GM12878 (cell line): ENCODE results near the gene WWOX. TPM values are rescaled to one million over a fixed set of nuclear protein-coding genes. Genes with fewer than 3 reads are reported as not detected.

Experiments
- ATAC-seq: fragments of 200-7000 bp; cut with Tn5 transposase; 3 replicates; pipeline ENCODE4 v1.9.1; 2020; ENCODE audit warnings: mild to moderate bottlenecking, moderate library complexity
- Bru-seq: library from RNA; stranded (reverse); fragments of 400-500 nt; gene quantifications from one replicate; lab custom pipeline; 2021; lab: Mats Ljungman, UMichigan
- BruChase-seq, 2 experiments: library from RNA; stranded (reverse); fragments of 400-500 nt; gene quantifications; one replicate each; lab custom pipeline; 2021; lab: Mats Ljungman, UMichigan
- BruUV-seq: library from RNA; stranded (reverse); fragments of 400-500 nt; replicated peaks from 2 replicates; lab custom pipeline; 2021; lab: Mats Ljungman, UMichigan
- CTCF ChIA-PET: fragments of 300-600 bp; sonication (Branson Sonifier 250); formaldehyde crosslinking; extraction: SDS; loops from one replicate; lab custom pipeline; 2021; ENCODE audit warnings: inconsistent platforms; lab: Yijun Ruan, JAX
- POLR2A ChIA-PET: fragments of 350-600 bp; formaldehyde crosslinking; extraction: SDS; loops from one replicate; lab custom pipeline; 2021; ENCODE audit warnings: inconsistent platforms; lab: Charles Lee
- RAD21 ChIA-PET: fragments of 300-600 bp; sonication (Branson Sonifier 250); formaldehyde crosslinking; loops from one replicate; lab custom pipeline; 2023; ENCODE audit warnings: antibody characterized with exemption; ENCODE audit not compliant: unreplicated experiment; lab: Charles Lee
- SMC1A ChIA-PET: fragments of 300-600 bp; sonication (Branson Sonifier 250); formaldehyde crosslinking; loops from one replicate; lab custom pipeline; 2023; ENCODE audit not compliant: unreplicated experiment, uncharacterized antibody; lab: Charles Lee
- DNase-seq: peaks from one replicate; pipeline ENCODE4 v3.0.0-alpha.2; 2011; ENCODE audit warnings: low read depth, low spot score
- FAIRE-seq: peaks from 3 replicates; lab custom pipeline; 2011; peaks lifted over from hg19 to GRCh38; lab: Jason Lieb, UNC
- H2AFZ ChIP-seq: 2 replicates; pipeline ENCODE4 v1.6.0; 2011; ENCODE audit warnings: low read depth, low read length, control low read depth; ENCODE audit not compliant: control insufficient read depth
- H3K27ac ChIP-seq: 2 replicates; pipeline ENCODE4 v1.5.1; 2011; ENCODE audit warnings: control low read depth; ENCODE audit not compliant: control insufficient read depth, insufficient read depth
- H3K27me3 ChIP-seq, 2 experiments: replicated peaks in 1 of 2; 2 replicates each; pipeline versions ENCODE4 v1.6.0 to v1.6.1; 2011; ENCODE audit warnings: low read length in 1 of 2; ENCODE audit not compliant: control insufficient read depth in 2 of 2, insufficient read depth in 2 of 2
- H3K36me3 ChIP-seq, 2 experiments: 2 replicates each; pipeline ENCODE4 v1.5.1; 2011; ENCODE audit warnings: low read length in 1 of 2; ENCODE audit not compliant: control insufficient read depth in 2 of 2, insufficient read depth in 2 of 2
- H3K4me1 ChIP-seq: 2 replicates; pipeline ENCODE4 v1.6.1; 2011; ENCODE audit warnings: mild to moderate bottlenecking, low read length, moderate library complexity, mixed read lengths; ENCODE audit not compliant: control insufficient read depth, insufficient read depth
- H3K4me2 ChIP-seq: 2 replicates; pipeline ENCODE4 v1.6.0; 2011; ENCODE audit warnings: control low read depth; ENCODE audit not compliant: control insufficient read depth, insufficient read depth
- H3K4me3 ChIP-seq: fragments of 200-600 bp; sonication (generic); 2 replicates; pipeline ENCODE4 v1.5.1; 2016
- H3K79me2 ChIP-seq: 2 replicates; pipeline ENCODE4 v1.6.0; 2011; ENCODE audit warnings: low read length; ENCODE audit not compliant: control insufficient read depth, insufficient read depth
- H3K9ac ChIP-seq: 2 replicates; pipeline ENCODE4 v1.8.0; 2011; ENCODE audit warnings: low read length, control low read depth, mixed read lengths; ENCODE audit not compliant: control insufficient read depth, insufficient read depth
- H3K9me3 ChIP-seq: replicated peaks from 3 replicates; pipeline ENCODE4 v1.5.1; 2011; ENCODE audit warnings: mild to moderate bottlenecking, low read length; ENCODE audit not compliant: control insufficient read depth, insufficient read depth
- H4K20me1 ChIP-seq: 2 replicates; pipeline ENCODE4 v1.6.0; 2011; ENCODE audit not compliant: control insufficient read depth, insufficient read depth
- IKZF1 ChIP-seq: fragments of 450-650 bp; conservative IDR thresholded peaks from 2 replicates; pipeline ENCODE4 v1.6.1; 2017; ENCODE audit warnings: antibody characterized with exemption, mild to moderate bottlenecking
- IKZF2 ChIP-seq, 2 experiments: fragments of 450-650 bp; IDR thresholded peaks; 2 replicates each; pipeline ENCODE4 v1.6.1; 2017; ENCODE audit warnings: mild to moderate bottlenecking in 2 of 2, moderate library complexity in 2 of 2
- RFX5 ChIP-seq: IDR thresholded peaks from 2 replicates; pipeline ENCODE4 v1.6.1; 2011; ENCODE audit warnings: low read depth, low read length, improper control_type of control experiment
- RUNX3 ChIP-seq: IDR thresholded peaks from 2 replicates; pipeline ENCODE4 v1.6.1; 2012; ENCODE audit warnings: low read length, inconsistent platforms
- SPI1 ChIP-seq: IDR thresholded peaks from 2 replicates; pipeline ENCODE4 v1.6.1; 2011; ENCODE audit warnings: low read depth, mild to moderate bottlenecking, low read length, moderate library complexity, borderline replicate concordance; ENCODE audit not compliant: insufficient read depth
- STAT1 ChIP-seq: fragments of 450-650 bp; conservative IDR thresholded peaks from 2 replicates; pipeline ENCODE4 v1.6.1; 2014; ENCODE audit warnings: antibody characterized with exemption, mild to moderate bottlenecking
- TARDBP ChIP-seq: IDR thresholded peaks from 2 replicates; pipeline ENCODE4 v1.6.1; 2016; ENCODE audit warnings: borderline replicate concordance
- YBX1 ChIP-seq: fragments of 450-650 bp; IDR thresholded peaks from 2 replicates; pipeline ENCODE4 v1.6.1; 2016; ENCODE audit warnings: antibody characterized with exemption
- WGBS: methylation state at CpG from one replicate; pipeline ENCODE4 v1.1.6; 2016; ENCODE audit warnings: low lambda C conversion rate; ENCODE audit not compliant: insufficient replicate concordance, insufficient coverage; ENCODE audit errors: missing lambda C conversion rate; 5-methylcytosine and 5-hydroxymethylcytosine counted together
- in situ Hi-C: fragments of 300-500 bp; cut with MboI; formaldehyde crosslinking; loops from 9 replicates; pipeline ENCODE4 v1.14.3; 2018; ENCODE audit warnings: mixed read lengths
- intact Hi-C: fragments of 100-400 bp; cut with micrococcal nuclease; formaldehyde crosslinking; loops from one replicate; pipeline ENCODE4 v1.14.2; 2022; ENCODE audit not compliant: unreplicated experiment
- long read RNA-seq, 2 experiments: library from polyadenylated mRNA; unstranded; transcript quantifications; one replicate each; pipeline ENCODE4 v2.0.0, GENCODE V29; 2019 to 2020
- polyA minus RNA-seq, 3 experiments: library from RNA; depleted of rRNA, polyadenylated mRNA; stranded (reverse); fragments of >200 nt; gene quantifications; 2 replicates each; pipeline ENCODE4 v1.2.3, GENCODE V29; 2011
- polyA plus RNA-seq, 11 experiments: library from polyadenylated mRNA; depleted of rRNA in 4 of 11; unstranded in 6 of 11; stranded (reverse) in 5 of 11; fragments of >200 nt; fragmentation: Nextera tagmentation in 4 of 11; fragmentation: Illumina TruSeq in 1 of 11; extraction: Ambion mirVana in 4 of 11; extraction: Trizol in 1 of 11; gene quantifications; 1 replicate in 1 of 11; 2 replicates in 10 of 11; pipeline versions ENCODE4 v1.2.1 to v1.2.3, GENCODE V29; 2011 to 2016; ENCODE audit warnings: inconsistent platforms in 2 of 11, missing spikeins in 2 of 11, low read depth in 1 of 11
- total RNA-seq, 4 experiments: library from RNA; depleted of rRNA in 3 of 4; stranded (reverse); fragments of >200 nt in 3 of 4; fragmentation: Illumina TruSeq in 1 of 4; extraction: Trizol in 1 of 4; gene quantifications; 2 replicates each; pipeline versions ENCODE4 v1.2.1 to v1.2.3, GENCODE V29; 2013 to 2021
- TF ChIP-seq, protein P1 (sequence below): fragments of 450-650 bp; IDR thresholded peaks from 2 replicates; pipeline ENCODE4 v1.6.1; 2018; ENCODE audit warnings: borderline replicate concordance, mild to moderate bottlenecking; ENCODE audit not compliant: partially characterized antibody
- TF ChIP-seq, protein P2 (sequence below): fragments of 450-650 bp; IDR thresholded peaks from 2 replicates; pipeline ENCODE4 v1.6.1; 2016; ENCODE audit warnings: mild to moderate bottlenecking
- TF ChIP-seq, protein P3 (sequence below): fragments of 450-650 bp; IDR thresholded peaks from 2 replicates; pipeline ENCODE4 v1.6.1; 2018; ENCODE audit warnings: mild to moderate bottlenecking, low read depth, moderate library complexity; ENCODE audit not compliant: partially characterized antibody

Gene WWOX
- total RNA-seq (2013; cell fraction: nucleolus; rRNA removed), result 43.2 and 68.3 TPM in 2 replicates
- total RNA-seq (2014; rRNA removed) (23.8 and 26.6 TPM in 2 replicates), total RNA-seq (2014; rRNA removed; fragmentation: Illumina TruSeq; extraction: Trizol) (15.8 and 17.5 TPM in 2 replicates), total RNA-seq (2021) (16.7 and 18.3 TPM in 2 replicates), polyA plus RNA-seq (2011; rRNA removed) (6.8 and 7.5 TPM in 2 replicates), polyA plus RNA-seq (2014; fragmentation: Illumina TruSeq; extraction: Trizol) (11.8 and 13.7 TPM in 2 replicates), polyA plus RNA-seq (2014; fragmentation: Nextera tagmentation; extraction: Ambion mirVana) (1 to 10 TPM; 2.8 to 4.6 TPM), polyA plus RNA-seq (2014; rRNA removed) (14.2 and 18.2 TPM in 2 replicates), polyA plus RNA-seq (2016; fragmentation: Nextera tagmentation; extraction: Ambion mirVana) (10 to 100 TPM; 21.8 to 24.4 TPM), polyA minus RNA-seq (2011; rRNA and poly(A)+ RNA removed) (4.5 and 8.8 TPM in 2 replicates), Bru-seq, nascent RNA (percentile 43 among the genes with signal in this experiment), BruChase-seq, experiment 1, labeled RNA remaining after a 6-hour chase (percentile 56 among the genes with signal in this experiment), BruChase-seq, experiment 2, labeled RNA remaining after a 2-hour chase (percentile 52 among the genes with signal in this experiment)
- 6.6 TPM for polyA plus RNA-seq (2011; ENCODE audit: low read depth)
- polyA plus RNA-seq (2011; cell fraction: cytosol; rRNA removed), result 5.6 and 5.8 TPM in 2 replicates
- 6.5 and 12.4 TPM in 2 replicates for polyA plus RNA-seq (2011; cell fraction: nucleus; rRNA removed)
- 7.0 and 11.8 TPM in 2 replicates for polyA plus RNA-seq (2012)
- 8.6 and 8.8 TPM in 2 replicates for polyA minus RNA-seq (2011; cell fraction: cytosol; rRNA and poly(A)+ RNA removed)
- 16.1 and 29.4 TPM in 2 replicates for polyA minus RNA-seq (2011; cell fraction: nucleus; rRNA and poly(A)+ RNA removed)
- long read RNA-seq, experiment 1, partial matches to known transcripts, result 0 of 10 reads
- long read RNA-seq, experiment 1, other reads (novel, unspliced or antisense), result 3 of 10 reads
- long read RNA-seq, experiment 2, partial matches to known transcripts, result 2 of 18 reads
- long read RNA-seq, experiment 2, other reads (novel, unspliced or antisense), result 9 of 18 reads

DNA sequence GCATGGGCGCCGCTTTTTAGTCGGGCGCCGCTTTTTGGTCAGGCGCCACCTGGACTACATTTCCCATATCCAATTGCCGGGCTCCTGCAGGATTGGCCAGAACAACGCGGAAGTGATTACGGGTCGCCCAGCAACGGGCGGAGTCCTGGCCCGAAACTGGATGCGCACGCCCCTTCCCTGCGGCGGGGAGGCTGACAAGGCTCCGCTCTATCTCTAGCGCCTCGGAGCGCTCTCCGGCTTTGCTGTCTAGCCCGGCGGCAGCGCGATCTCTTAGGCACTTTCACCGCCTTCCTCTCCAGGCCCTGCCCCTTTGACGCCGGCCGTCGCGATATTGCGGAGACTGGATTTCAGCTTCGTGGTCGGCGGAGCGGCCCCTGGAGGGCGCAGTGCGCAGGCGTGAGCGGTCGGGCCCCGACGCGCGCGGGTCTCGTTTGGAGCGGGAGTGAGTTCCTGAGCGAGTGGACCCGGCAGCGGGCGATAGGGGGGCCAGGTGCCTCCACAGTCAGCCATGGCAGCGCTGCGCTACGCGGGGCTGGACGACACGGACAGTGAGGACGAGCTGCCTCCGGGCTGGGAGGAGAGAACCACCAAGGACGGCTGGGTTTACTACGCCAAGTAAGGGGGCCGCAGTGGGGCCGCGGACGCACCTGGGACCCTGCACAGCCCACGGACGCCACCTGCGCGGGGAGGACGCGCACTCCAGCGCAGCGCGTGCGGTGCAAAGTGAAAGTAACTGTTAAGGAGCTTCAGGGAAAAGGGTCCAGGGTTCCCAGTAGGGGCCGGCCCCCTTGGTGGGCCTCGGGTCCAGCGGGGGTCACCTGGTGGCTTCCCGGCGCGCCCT is at the start of gene WWOX:
WWOX (plus strand) TSS at position 384 of the 841 bp plus-strand sequence.
- intact Hi-C loops (loop anchor here (1.0 to 5.0 kb wide), 2 partner anchors 142 to 424 kb away; no protein-coding TSS in a partner anchor), in situ Hi-C loops (loop anchor here (10.0 kb wide), 1 partner anchor 885 kb away; no protein-coding TSS in a partner anchor)
- peak within 1 kb of the TSS; percentile 81 for H3K4me3 ChIP-seq
- RAD21 ChIA-PET, result interaction anchor here (1.0 to 1.4 kb wide), 2 partner anchors 20 to 97 kb away, joined by 3 to 4 read pairs; no protein-coding TSS in a partner anchor
- POLR2A ChIA-PET, result no interaction called here
- WGBS, result under 1% methylated on average over 80 of the region's 84 CpGs
- H3K9me3 ChIP-seq, result no peaks in the 10 kb centered on the region; the same call in 2 of the 3 replicates
- CTCF ChIA-PET, result interaction anchor here (0.5 to 3.2 kb wide), 9 partner anchors 9 to 650 kb away, joined by 3 to 12 read pairs (median 6); no protein-coding TSS in a partner anchor
- DNase-seq, result peak; percentile 88
- SMC1A ChIA-PET, result interaction anchor here (1.5 to 1.6 kb wide), 2 partner anchors 18 to 97 kb away, joined by 4 to 6 read pairs; no protein-coding TSS in a partner anchor
- H4K20me1 ChIP-seq, result no peaks in the 10 kb centered on the region
- FAIRE-seq, result peak; percentile 86
- H3K4me2 ChIP-seq, result peak within 1 kb of the TSS; percentile 89
- H2AFZ ChIP-seq, result peak within 1 kb of the TSS; percentile 78
- TSS peak; percentile 72 for BruUV-seq
- peak within 1 kb of the TSS; percentile 63 for H3K27ac ChIP-seq
- peaks cover 10% of the 10 kb centered on the region; the same call in 1 of the 2 replicates for H3K4me1 ChIP-seq
- peak; percentile 95 for ATAC-seq
- H3K27me3 ChIP-seq, result no peaks in the 10 kb centered on the region
- H3K79me2 ChIP-seq, result peaks cover 4% of the 10 kb centered on the region
- no peaks in the 10 kb centered on the region for H3K36me3 ChIP-seq
- H3K9ac ChIP-seq, result peak within 1 kb of the TSS; percentile 84
- TF ChIP-seq, protein P1, sequence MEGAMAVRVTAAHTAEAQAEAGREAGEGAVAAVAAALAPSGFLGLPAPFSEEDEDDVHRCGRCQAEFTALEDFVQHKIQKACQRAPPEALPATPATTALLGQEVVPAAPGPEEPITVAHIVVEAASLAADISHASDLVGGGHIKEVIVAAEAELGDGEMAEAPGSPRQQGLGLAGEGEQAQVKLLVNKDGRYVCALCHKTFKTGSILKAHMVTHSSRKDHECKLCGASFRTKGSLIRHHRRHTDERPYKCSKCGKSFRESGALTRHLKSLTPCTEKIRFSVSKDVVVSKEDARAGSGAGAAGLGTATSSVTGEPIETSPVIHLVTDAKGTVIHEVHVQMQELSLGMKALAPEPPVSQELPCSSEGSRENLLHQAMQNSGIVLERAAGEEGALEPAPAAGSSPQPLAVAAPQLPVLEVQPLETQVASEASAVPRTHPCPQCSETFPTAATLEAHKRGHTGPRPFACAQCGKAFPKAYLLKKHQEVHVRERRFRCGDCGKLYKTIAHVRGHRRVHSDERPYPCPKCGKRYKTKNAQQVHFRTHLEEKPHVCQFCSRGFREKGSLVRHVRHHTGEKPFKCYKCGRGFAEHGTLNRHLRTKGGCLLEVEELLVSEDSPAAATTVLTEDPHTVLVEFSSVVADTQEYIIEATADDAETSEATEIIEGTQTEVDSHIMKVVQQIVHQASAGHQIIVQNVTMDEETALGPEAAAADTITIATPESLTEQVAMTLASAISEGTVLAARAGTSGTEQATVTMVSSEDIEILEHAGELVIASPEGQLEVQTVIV, result peak; percentile 91
- TF ChIP-seq, protein P2, sequence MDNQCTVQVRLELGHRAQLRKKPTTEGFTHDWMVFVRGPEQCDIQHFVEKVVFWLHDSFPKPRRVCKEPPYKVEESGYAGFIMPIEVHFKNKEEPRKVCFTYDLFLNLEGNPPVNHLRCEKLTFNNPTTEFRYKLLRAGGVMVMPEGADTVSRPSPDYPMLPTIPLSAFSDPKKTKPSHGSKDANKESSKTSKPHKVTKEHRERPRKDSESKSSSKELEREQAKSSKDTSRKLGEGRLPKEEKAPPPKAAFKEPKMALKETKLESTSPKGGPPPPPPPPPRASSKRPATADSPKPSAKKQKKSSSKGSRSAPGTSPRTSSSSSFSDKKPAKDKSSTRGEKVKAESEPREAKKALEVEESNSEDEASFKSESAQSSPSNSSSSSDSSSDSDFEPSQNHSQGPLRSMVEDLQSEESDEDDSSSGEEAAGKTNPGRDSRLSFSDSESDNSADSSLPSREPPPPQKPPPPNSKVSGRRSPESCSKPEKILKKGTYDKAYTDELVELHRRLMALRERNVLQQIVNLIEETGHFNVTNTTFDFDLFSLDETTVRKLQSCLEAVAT, result no peak
- TF ChIP-seq SPI1 (no peak), YBX1 (no peak), RUNX3 (peak; percentile 95), IKZF2 (IDR thresholded peaks at IDR 0.05) (peak in 1 of 2 experiments; percentile 65; a peak in 3 of 4 replicates), IKZF1 (peak; percentile 92), TARDBP (no peak), RFX5 (no peak), STAT1 (peak; percentile 91; the same call in 1 of the 2 replicates)
- TF ChIP-seq, protein P3, sequence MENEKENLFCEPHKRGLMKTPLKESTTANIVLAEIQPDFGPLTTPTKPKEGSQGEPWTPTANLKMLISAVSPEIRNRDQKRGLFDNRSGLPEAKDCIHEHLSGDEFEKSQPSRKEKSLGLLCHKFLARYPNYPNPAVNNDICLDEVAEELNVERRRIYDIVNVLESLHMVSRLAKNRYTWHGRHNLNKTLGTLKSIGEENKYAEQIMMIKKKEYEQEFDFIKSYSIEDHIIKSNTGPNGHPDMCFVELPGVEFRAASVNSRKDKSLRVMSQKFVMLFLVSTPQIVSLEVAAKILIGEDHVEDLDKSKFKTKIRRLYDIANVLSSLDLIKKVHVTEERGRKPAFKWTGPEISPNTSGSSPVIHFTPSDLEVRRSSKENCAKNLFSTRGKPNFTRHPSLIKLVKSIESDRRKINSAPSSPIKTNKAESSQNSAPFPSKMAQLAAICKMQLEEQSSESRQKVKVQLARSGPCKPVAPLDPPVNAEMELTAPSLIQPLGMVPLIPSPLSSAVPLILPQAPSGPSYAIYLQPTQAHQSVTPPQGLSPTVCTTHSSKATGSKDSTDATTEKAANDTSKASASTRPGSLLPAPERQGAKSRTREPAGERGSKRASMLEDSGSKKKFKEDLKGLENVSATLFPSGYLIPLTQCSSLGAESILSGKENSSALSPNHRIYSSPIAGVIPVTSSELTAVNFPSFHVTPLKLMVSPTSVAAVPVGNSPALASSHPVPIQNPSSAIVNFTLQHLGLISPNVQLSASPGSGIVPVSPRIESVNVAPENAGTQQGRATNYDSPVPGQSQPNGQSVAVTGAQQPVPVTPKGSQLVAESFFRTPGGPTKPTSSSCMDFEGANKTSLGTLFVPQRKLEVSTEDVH, result no peak
